Smooth muscle cell (in vitro differentiated cells): ENCODE results near the gene USP12. TPM values are rescaled to one million over a fixed set of nuclear protein-coding genes. Genes with fewer than 3 reads are reported as not detected.

Experiments used
- polyA plus RNA-seq: library from polyadenylated mRNA; unstranded; fragments of >200 nt; fragmentation: Nextera tagmentation; extraction: Ambion mirVana; gene quantifications from 2 replicates; pipeline ENCODE4 v1.2.1, GENCODE V29; 2016
- total RNA-seq: library from RNA; depleted of rRNA; stranded (reverse); fragments of >200 nt; gene quantifications from 2 replicates; pipeline ENCODE4 v1.2.3, GENCODE V29; 2014

Gene USP12
- total and polyA plus RNA-seq, 2 experiments from 2014 or later, result 11.3 to 19.9 TPM

Other genes with a start within 250 kb of the USP12 start
- 1,167 and 1,191 TPM in 2 replicates for gene RPL21, start 79.7 kb upstream of the USP12 start, total RNA-seq
- 361 and 374 TPM in 2 replicates for gene RPL21, start 79.7 kb upstream of the USP12 start, polyA plus RNA-seq
- 1.9 and 2.9 TPM in 2 replicates for gene RASL11A, start 99.0 kb upstream of the USP12 start, total RNA-seq
- gene RASL11A, start 99.0 kb upstream of the USP12 start, polyA plus RNA-seq, result 0.30 TPM in 1 of 2 replicates, not detected in the other